GM23338 (cell line): ENCODE results near the gene TYSND1. TPM values are rescaled to one million over a fixed set of nuclear protein-coding genes. Genes with fewer than 3 reads are reported as not detected.

Source experiments
- ATAC-seq: fragments of 200-7000 bp; cut with Tn5 transposase; 3 replicates; pipeline ENCODE4 v1.9.1; 2020
- DNase-seq: peaks from one replicate; pipeline ENCODE4 v3.0.0-alpha.2; 2015; ENCODE audit warnings: low spot score
- H2AFZ ChIP-seq: fragments of 200-600 bp; sonication (generic); 2 replicates; pipeline ENCODE4 v1.8.0; 2016; ENCODE audit warnings: antibody characterized with exemption, mild to moderate bottlenecking, moderate library complexity
- H3F3A ChIP-seq: fragments of 200-600 bp; sonication (generic); replicated peaks from 2 replicates; pipeline ENCODE4 v1.8.0; 2017; ENCODE audit warnings: antibody characterized with exemption, mixed run types, low read depth
- H3K27ac ChIP-seq: fragments of 200-600 bp; sonication (generic); 2 replicates; pipeline ENCODE4 v1.6.1; 2016; ENCODE audit warnings: low read depth
- H3K27me3 ChIP-seq: fragments of 200-600 bp; sonication (generic); 2 replicates; pipeline ENCODE4 v1.8.0; 2016; ENCODE audit warnings: mild to moderate bottlenecking, mixed run types, moderate library complexity; ENCODE audit not compliant: insufficient read depth
- H3K36me3 ChIP-seq: fragments of 200-600 bp; sonication (generic); 2 replicates; pipeline ENCODE4 v1.8.0; 2016; ENCODE audit warnings: mild to moderate bottlenecking; ENCODE audit not compliant: insufficient read depth
- H3K4me1 ChIP-seq: fragments of 200-600 bp; sonication (generic); 2 replicates; pipeline ENCODE4 v1.8.0; 2016; ENCODE audit warnings: mild to moderate bottlenecking, moderate library complexity; ENCODE audit not compliant: insufficient read depth
- H3K4me2 ChIP-seq: fragments of 200-600 bp; sonication (generic); 2 replicates; pipeline ENCODE4 v1.7.1; 2017; ENCODE audit warnings: mixed run types
- H3K4me3 ChIP-seq: fragments of 200-600 bp; sonication (generic); 2 replicates; pipeline ENCODE4 v1.6.1; 2016; ENCODE audit warnings: mixed run types
- H3K79me2 ChIP-seq: fragments of 200-600 bp; sonication (generic); replicated peaks from 2 replicates; pipeline ENCODE4 v1.8.0; 2017; ENCODE audit warnings: mild to moderate bottlenecking; ENCODE audit not compliant: insufficient read depth
- H3K9me2 ChIP-seq: fragments of 200-600 bp; sonication (generic); 2 replicates; pipeline ENCODE4 v1.8.0; 2017; ENCODE audit not compliant: insufficient read depth
- H4K20me1 ChIP-seq: fragments of 200-600 bp; sonication (generic); replicated peaks from 2 replicates; pipeline ENCODE4 v1.8.0; 2017; ENCODE audit warnings: mild to moderate bottlenecking; ENCODE audit not compliant: insufficient read depth
- H3K27ac Mint-ChIP-seq: 2 replicates; pipeline ENCODE4 v1.8.0; 2020; ENCODE audit warnings: inconsistent platforms, mild to moderate bottlenecking, moderate library complexity, mixed read lengths
- H3K27me3 Mint-ChIP-seq: 3 replicates; pipeline ENCODE4 v1.8.0; 2022; ENCODE audit warnings: low read depth, mild to moderate bottlenecking, moderate library complexity, mixed read lengths, inconsistent platforms; ENCODE audit not compliant: insufficient read depth, poor library complexity
- H3K36me3 Mint-ChIP-seq: 3 replicates; pipeline ENCODE4 v1.8.0; 2021; ENCODE audit warnings: low read depth, mild to moderate bottlenecking, inconsistent platforms, moderate library complexity, mixed read lengths
- H3K4me1 Mint-ChIP-seq: 3 replicates; pipeline ENCODE4 v1.8.0; 2020; ENCODE audit warnings: mild to moderate bottlenecking, inconsistent platforms, mixed read lengths
- H3K4me3 Mint-ChIP-seq: 3 replicates; pipeline ENCODE4 v1.8.0; 2021; ENCODE audit warnings: moderate library complexity, mild to moderate bottlenecking, inconsistent platforms, mixed read lengths
- H3K9me3 Mint-ChIP-seq: 3 replicates; pipeline ENCODE4 v1.8.0; 2020; ENCODE audit warnings: moderate library complexity, mild to moderate bottlenecking, inconsistent platforms, mixed read lengths
- CREB1 ChIP-seq: fragments of 250-450 bp; sonication (Bioruptor Pico); IDR thresholded peaks from 2 replicates; pipeline ENCODE4 v1.5.0; 2020; ENCODE audit warnings: low read depth, mild to moderate bottlenecking, moderate library complexity
- EZH2 ChIP-seq: fragments of 200-600 bp; sonication (generic); IDR thresholded peaks from one replicate; pipeline ENCODE4 v1.8.0; 2017; ENCODE audit warnings: antibody characterized with exemption, mild to moderate bottlenecking, low read depth; ENCODE audit not compliant: unreplicated experiment
- EZH2phosphoT487 ChIP-seq: fragments of 200-600 bp; sonication (generic); IDR thresholded peaks from one replicate; pipeline ENCODE4 v1.8.1; 2018; ENCODE audit warnings: antibody characterized with exemption; ENCODE audit not compliant: unreplicated experiment
- JUNB ChIP-seq: IDR thresholded peaks from one replicate; pipeline ENCODE4 v1.6.1; 2016; ENCODE audit warnings: antibody characterized with exemption; ENCODE audit not compliant: unreplicated experiment
- NANOG ChIP-seq: IDR thresholded peaks from 2 replicates; pipeline ENCODE4 v1.6.1; 2016; ENCODE audit warnings: antibody characterized with exemption, borderline replicate concordance
- POLR2AphosphoS5 ChIP-seq: IDR thresholded peaks from 2 replicates; pipeline ENCODE4 v1.6.1; 2016; ENCODE audit warnings: antibody characterized with exemption, low read depth
- STAT1 ChIP-seq: IDR thresholded peaks from one replicate; pipeline ENCODE4 v1.6.1; 2016; ENCODE audit warnings: antibody characterized with exemption; ENCODE audit not compliant: unreplicated experiment
- ZNF114 ChIP-seq: fragments of 250-450 bp; sonication (Bioruptor Pico); IDR thresholded peaks from 2 replicates; pipeline ENCODE4 v1.5.0; 2020; ENCODE audit warnings: mild to moderate bottlenecking, moderate library complexity
- ZNF331 ChIP-seq: fragments of 250-450 bp; sonication (Bioruptor Pico); IDR thresholded peaks from 2 replicates; pipeline ENCODE4 v1.5.0; 2020; ENCODE audit warnings: low read depth, mild to moderate bottlenecking, moderate library complexity
- polyA plus RNA-seq: library from polyadenylated mRNA; unstranded; fragments of >200 nt; fragmentation: Nextera tagmentation; extraction: Ambion mirVana; gene quantifications from 2 replicates; pipeline ENCODE4 v1.2.1, GENCODE V29; 2016
- total RNA-seq: library from RNA; depleted of rRNA; stranded (reverse); fragments of >200 nt; shearing (Covaris generic); gene quantifications from 2 replicates; pipeline ENCODE4 v1.2.3, GENCODE V29; 2014
- TF ChIP-seq, protein P1 (sequence below): fragments of 250-450 bp; sonication (Bioruptor Pico); IDR thresholded peaks from 2 replicates; pipeline ENCODE4 v1.5.0; 2020; ENCODE audit warnings: mild to moderate bottlenecking, moderate library complexity
- TF ChIP-seq, protein P2 (sequence below), 2 experiments: fragments of 200-600 bp in 1 of 2; sonication (generic) in 1 of 2; conservative IDR thresholded peaks; 2 replicates each; pipeline versions ENCODE4 v1.5.1 to v1.6.1; 2016 to 2017; ENCODE audit warnings: antibody characterized with exemption in 2 of 2, low read depth in 2 of 2, mild to moderate bottlenecking in 2 of 2, moderate library complexity in 1 of 2
- TF ChIP-seq, protein P3 (sequence below): IDR thresholded peaks from one replicate; pipeline ENCODE4 v1.6.1; 2018; ENCODE audit warnings: antibody characterized with exemption; ENCODE audit not compliant: unreplicated experiment
- TF ChIP-seq, protein P4 (sequence below): IDR thresholded peaks from 2 replicates; pipeline ENCODE4 v1.6.1; 2016; ENCODE audit warnings: antibody characterized with exemption

The TYSND1 gene
- total and polyA plus RNA-seq, 2 experiments from 2014 or later = 5.2 to 19.5 TPM

DNA sequence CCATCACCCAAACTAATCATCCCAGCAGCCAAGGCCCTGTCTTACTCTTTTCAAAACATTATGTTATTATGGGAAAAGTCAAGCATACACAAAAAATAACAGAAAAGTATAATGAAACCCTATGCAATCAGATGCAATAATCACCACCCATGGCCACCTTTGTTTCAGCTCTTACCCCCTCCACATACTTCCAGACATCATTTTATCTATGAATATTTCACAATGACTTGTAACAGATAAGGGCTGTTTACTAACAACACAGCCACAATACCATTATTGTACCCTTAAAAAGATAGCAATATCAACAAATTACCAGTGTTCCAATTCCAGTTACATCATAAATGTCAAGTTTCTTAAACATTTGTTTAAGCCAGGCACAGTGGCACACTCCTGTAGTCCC is 49.0 kb downstream of the TYSND1 start:
- Mint-ChIP-seq H3K27me3 (peaks cover 8% of the 10 kb centered on the region), H3K36me3 (peaks cover 32% of the 10 kb centered on the region), H3K9me3 (no peaks in the 10 kb centered on the region)

More for the DNA sequence above, 49.0 kb downstream of the TYSND1 start:
- TF ChIP-seq CREB1 (CRISPR knock-in tag) = no peak
- no peak for TF ChIP-seq POLR2AphosphoS5
- TF ChIP-seq ZNF331 (CRISPR knock-in tag) = no peak
- no peak for TF ChIP-seq EZH2phosphoT487
- no peak for TF ChIP-seq NANOG
- TF ChIP-seq, protein P1, sequence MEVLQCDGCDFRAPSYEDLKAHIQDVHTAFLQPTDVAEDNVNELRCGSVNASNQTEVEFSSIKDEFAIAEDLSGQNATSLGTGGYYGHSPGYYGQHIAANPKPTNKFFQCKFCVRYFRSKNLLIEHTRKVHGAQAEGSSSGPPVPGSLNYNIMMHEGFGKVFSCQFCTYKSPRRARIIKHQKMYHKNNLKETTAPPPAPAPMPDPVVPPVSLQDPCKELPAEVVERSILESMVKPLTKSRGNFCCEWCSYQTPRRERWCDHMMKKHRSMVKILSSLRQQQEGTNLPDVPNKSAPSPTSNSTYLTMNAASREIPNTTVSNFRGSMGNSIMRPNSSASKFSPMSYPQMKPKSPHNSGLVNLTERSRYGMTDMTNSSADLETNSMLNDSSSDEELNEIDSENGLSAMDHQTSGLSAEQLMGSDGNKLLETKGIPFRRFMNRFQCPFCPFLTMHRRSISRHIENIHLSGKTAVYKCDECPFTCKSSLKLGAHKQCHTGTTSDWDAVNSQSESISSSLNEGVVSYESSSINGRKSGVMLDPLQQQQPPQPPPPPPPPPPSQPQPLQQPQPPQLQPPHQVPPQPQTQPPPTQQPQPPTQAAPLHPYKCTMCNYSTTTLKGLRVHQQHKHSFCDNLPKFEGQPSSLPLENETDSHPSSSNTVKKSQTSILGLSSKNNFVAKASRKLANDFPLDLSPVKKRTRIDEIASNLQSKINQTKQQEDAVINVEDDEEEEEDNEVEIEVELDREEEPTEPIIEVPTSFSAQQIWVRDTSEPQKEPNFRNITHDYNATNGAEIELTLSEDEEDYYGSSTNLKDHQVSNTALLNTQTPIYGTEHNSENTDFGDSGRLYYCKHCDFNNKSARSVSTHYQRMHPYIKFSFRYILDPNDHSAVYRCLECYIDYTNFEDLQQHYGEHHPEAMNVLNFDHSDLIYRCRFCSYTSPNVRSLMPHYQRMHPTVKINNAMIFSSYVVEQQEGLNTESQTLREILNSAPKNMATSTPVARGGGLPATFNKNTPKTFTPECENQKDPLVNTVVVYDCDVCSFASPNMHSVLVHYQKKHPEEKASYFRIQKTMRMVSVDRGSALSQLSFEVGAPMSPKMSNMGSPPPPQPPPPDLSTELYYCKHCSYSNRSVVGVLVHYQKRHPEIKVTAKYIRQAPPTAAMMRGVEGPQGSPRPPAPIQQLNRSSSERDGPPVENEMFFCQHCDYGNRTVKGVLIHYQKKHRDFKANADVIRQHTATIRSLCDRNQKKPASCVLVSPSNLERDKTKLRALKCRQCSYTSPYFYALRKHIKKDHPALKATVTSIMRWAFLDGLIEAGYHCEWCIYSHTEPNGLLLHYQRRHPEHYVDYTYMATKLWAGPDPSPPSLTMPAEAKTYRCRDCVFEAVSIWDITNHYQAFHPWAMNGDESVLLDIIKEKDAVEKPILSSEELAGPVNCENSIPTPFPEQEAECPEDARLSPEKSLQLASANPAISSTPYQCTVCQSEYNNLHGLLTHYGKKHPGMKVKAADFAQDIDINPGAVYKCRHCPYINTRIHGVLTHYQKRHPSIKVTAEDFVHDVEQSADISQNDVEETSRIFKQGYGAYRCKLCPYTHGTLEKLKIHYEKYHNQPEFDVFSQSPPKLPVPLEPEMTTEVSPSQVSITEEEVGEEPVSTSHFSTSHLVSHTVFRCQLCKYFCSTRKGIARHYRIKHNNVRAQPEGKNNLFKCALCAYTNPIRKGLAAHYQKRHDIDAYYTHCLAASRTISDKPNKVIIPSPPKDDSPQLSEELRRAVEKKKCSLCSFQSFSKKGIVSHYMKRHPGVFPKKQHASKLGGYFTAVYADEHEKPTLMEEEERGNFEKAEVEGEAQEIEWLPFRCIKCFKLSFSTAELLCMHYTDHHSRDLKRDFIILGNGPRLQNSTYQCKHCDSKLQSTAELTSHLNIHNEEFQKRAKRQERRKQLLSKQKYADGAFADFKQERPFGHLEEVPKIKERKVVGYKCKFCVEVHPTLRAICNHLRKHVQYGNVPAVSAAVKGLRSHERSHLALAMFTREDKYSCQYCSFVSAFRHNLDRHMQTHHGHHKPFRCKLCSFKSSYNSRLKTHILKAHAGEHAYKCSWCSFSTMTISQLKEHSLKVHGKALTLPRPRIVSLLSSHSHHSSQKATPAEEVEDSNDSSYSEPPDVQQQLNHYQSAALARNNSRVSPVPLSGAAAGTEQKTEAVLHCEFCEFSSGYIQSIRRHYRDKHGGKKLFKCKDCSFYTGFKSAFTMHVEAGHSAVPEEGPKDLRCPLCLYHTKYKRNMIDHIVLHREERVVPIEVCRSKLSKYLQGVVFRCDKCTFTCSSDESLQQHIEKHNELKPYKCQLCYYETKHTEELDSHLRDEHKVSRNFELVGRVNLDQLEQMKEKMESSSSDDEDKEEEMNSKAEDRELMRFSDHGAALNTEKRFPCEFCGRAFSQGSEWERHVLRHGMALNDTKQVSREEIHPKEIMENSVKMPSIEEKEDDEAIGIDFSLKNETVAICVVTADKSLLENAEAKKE = no peak
- no peak for TF ChIP-seq STAT1
- TF ChIP-seq, protein P2, sequence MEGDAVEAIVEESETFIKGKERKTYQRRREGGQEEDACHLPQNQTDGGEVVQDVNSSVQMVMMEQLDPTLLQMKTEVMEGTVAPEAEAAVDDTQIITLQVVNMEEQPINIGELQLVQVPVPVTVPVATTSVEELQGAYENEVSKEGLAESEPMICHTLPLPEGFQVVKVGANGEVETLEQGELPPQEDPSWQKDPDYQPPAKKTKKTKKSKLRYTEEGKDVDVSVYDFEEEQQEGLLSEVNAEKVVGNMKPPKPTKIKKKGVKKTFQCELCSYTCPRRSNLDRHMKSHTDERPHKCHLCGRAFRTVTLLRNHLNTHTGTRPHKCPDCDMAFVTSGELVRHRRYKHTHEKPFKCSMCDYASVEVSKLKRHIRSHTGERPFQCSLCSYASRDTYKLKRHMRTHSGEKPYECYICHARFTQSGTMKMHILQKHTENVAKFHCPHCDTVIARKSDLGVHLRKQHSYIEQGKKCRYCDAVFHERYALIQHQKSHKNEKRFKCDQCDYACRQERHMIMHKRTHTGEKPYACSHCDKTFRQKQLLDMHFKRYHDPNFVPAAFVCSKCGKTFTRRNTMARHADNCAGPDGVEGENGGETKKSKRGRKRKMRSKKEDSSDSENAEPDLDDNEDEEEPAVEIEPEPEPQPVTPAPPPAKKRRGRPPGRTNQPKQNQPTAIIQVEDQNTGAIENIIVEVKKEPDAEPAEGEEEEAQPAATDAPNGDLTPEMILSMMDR (conservative IDR thresholded peaks at IDR 0.05; ENCODE audit: low read depth in 2 of 2) = no peak
- no peak for TF ChIP-seq ZNF114 (CRISPR knock-in tag)
- TF ChIP-seq, protein P3, sequence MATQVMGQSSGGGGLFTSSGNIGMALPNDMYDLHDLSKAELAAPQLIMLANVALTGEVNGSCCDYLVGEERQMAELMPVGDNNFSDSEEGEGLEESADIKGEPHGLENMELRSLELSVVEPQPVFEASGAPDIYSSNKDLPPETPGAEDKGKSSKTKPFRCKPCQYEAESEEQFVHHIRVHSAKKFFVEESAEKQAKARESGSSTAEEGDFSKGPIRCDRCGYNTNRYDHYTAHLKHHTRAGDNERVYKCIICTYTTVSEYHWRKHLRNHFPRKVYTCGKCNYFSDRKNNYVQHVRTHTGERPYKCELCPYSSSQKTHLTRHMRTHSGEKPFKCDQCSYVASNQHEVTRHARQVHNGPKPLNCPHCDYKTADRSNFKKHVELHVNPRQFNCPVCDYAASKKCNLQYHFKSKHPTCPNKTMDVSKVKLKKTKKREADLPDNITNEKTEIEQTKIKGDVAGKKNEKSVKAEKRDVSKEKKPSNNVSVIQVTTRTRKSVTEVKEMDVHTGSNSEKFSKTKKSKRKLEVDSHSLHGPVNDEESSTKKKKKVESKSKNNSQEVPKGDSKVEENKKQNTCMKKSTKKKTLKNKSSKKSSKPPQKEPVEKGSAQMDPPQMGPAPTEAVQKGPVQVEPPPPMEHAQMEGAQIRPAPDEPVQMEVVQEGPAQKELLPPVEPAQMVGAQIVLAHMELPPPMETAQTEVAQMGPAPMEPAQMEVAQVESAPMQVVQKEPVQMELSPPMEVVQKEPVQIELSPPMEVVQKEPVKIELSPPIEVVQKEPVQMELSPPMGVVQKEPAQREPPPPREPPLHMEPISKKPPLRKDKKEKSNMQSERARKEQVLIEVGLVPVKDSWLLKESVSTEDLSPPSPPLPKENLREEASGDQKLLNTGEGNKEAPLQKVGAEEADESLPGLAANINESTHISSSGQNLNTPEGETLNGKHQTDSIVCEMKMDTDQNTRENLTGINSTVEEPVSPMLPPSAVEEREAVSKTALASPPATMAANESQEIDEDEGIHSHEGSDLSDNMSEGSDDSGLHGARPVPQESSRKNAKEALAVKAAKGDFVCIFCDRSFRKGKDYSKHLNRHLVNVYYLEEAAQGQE = no peak
- no peak for TF ChIP-seq JUNB
- TF ChIP-seq, protein P4, sequence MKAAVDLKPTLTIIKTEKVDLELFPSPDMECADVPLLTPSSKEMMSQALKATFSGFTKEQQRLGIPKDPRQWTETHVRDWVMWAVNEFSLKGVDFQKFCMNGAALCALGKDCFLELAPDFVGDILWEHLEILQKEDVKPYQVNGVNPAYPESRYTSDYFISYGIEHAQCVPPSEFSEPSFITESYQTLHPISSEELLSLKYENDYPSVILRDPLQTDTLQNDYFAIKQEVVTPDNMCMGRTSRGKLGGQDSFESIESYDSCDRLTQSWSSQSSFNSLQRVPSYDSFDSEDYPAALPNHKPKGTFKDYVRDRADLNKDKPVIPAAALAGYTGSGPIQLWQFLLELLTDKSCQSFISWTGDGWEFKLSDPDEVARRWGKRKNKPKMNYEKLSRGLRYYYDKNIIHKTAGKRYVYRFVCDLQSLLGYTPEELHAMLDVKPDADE = no peak
- TF ChIP-seq EZH2 = no peak
- Histone ChIP-seq H3K9me2 (no peaks in the 10 kb centered on the region), H3F3A (no peaks in the 10 kb centered on the region), H3K27me3 (no peaks in the 10 kb centered on the region), H3K4me1 (no peaks in the 10 kb centered on the region), H3K27ac (no peak overlapping the region), H3K36me3 (no peaks in the 10 kb centered on the region), H3K4me3 (no peak overlapping the region), H2AFZ (no peak overlapping the region), H3K79me2 (no peaks in the 10 kb centered on the region), H3K4me2 (no peak overlapping the region), H4K20me1 (no peaks in the 10 kb centered on the region)
- no peak overlapping the region for H3K4me3 Mint-ChIP-seq
- ATAC-seq = no peak
- no peak for DNase-seq
- H3K4me1 Mint-ChIP-seq = no peaks in the 10 kb centered on the region
- H3K27ac Mint-ChIP-seq = no peak overlapping the region
